Omental fat pad (tissue), 4 donors: ENCODE data around the gene CEMP1. TPM values are rescaled to one million over a fixed set of nuclear protein-coding genes. Genes with fewer than 3 reads are reported as not detected.

ENCODE experiments used
- ATAC-seq: fragments of 150-250 bp; one replicate; pipeline ENCODE4 v1.9.1; 2016; ENCODE audit warnings: mild to moderate bottlenecking, moderate library complexity; ENCODE audit not compliant: low FRiP score
- DNase-seq: peaks from one replicate; pipeline ENCODE4 v3.0.0-alpha.2; 2019; ENCODE audit warnings: low spot score
- total RNA-seq, 4 donors: library from RNA; depleted of rRNA; stranded (reverse); fragments of >200 nt; gene quantifications; one replicate each; pipeline ENCODE4 v1.1.0, GENCODE V29; 2016
- TF ChIP-seq, protein P1 (sequence below), 3 donors: fragments of 450-650 bp; IDR thresholded peaks; one replicate each; pipeline ENCODE4 v1.5.1; 2016 to 2017; ENCODE audit warnings: antibody characterized with exemption in 3 of 3, mild to moderate bottlenecking in 3 of 3, moderate library complexity in 2 of 3

CEMP1 gene
- total RNA-seq, 4 donors from 2014 or later = not detected

DNA sequence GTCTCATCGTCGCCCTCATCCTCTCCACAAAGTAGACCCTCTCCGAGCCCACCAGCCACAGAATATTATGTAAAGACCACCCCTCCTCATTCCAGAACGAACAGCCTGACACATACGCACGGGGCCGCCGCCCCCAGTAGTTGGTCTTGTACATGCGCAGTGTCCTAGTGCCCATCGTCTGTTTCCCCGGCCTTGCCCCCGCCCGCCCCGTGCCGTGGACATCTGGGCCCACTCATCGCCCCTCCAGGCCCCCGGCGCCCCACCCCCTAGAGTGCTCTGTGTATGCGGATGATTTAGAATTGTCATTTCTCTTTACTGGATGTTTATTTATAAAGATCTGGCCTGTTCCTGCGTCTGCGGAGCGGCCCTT is 11.5 kb downstream of the CEMP1 start:
- peak; percentile 1 for ATAC-seq
- no peak for DNase-seq
- TF ChIP-seq, protein P1, sequence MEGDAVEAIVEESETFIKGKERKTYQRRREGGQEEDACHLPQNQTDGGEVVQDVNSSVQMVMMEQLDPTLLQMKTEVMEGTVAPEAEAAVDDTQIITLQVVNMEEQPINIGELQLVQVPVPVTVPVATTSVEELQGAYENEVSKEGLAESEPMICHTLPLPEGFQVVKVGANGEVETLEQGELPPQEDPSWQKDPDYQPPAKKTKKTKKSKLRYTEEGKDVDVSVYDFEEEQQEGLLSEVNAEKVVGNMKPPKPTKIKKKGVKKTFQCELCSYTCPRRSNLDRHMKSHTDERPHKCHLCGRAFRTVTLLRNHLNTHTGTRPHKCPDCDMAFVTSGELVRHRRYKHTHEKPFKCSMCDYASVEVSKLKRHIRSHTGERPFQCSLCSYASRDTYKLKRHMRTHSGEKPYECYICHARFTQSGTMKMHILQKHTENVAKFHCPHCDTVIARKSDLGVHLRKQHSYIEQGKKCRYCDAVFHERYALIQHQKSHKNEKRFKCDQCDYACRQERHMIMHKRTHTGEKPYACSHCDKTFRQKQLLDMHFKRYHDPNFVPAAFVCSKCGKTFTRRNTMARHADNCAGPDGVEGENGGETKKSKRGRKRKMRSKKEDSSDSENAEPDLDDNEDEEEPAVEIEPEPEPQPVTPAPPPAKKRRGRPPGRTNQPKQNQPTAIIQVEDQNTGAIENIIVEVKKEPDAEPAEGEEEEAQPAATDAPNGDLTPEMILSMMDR (IDR thresholded peaks at IDR 0.05) = no peak

DNA sequence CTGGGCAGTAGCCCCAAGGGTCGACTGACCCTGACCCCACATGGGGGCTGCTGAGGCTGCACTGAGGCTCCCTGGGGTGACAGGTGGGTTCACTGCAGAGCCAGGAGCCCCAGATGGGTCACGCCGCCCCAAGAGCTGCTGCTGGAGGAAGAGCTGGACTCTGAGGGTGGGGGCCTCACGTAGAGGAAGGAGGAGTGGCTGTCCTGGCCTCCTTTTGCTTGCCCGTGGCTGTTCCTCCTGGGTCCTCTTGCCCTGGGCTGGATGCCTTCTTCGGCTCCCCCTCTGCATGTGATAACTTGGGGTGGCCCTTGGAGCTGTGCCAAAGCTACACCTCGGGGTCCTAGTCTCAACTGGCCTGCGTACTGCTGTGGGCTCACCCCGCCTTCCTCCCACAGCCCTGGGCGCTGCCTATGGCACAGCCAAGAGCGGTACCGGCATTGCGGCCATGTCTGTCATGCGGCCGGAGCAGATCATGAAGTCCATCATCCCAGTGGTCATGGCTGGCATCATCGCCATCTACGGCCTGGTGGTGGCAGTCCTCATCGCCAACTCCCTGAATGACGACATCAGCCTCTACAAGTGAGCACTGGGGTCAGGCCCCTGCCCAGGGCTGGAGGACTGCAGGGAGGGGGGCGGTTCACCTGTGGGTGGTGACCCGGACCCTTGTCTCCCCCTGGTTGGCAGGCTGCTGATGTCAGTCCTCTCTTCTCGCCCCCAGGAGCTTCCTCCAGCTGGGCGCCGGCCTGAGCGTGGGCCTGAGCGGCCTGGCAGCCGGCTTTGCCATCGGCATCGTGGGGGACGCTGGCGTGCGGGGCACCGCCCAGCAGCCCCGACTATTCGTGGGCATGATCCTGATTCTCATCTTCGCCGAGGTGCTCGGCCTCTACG is 12.1 kb downstream of the CEMP1 start:
- TF ChIP-seq, protein P1 (IDR thresholded peaks at IDR 0.05) = no peak
- no peak for ATAC-seq
- DNase-seq = no peak

DNA sequence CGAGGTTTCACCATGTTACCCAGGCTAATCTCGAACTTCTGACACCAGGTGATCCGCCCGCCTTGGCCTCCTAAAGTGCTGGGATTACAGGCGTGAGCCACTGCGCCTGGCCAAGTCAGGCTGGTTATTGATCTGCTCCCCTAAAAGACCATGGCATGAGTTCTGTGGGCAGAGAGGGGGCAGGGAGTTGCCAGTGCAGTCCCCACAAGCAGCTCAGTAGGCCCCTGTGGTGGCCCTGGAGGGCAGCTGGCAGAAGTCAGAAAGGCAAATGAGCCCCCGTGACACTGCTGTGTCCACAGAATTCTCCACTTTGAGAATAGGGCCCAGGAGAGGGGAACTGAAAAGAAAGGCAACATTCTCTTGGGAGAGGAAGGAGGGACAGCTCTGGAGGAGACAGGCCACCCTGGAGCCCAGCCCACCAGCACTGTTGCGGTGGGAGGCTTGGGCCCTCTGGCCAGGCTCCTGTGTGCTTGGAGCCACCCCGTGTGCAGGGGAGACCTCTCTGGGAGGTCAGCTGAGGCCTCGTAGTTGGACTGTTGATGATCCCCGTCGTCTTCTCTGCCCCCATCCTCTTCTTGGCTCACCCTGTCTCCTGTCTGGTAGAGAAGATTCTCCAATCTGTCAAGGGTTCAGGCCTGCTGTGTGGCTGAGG is 13.1 kb downstream of the CEMP1 start:
- ATAC-seq = no peak
- TF ChIP-seq, protein P1 (IDR thresholded peaks at IDR 0.05) = no peak
- no peak for DNase-seq

DNA sequence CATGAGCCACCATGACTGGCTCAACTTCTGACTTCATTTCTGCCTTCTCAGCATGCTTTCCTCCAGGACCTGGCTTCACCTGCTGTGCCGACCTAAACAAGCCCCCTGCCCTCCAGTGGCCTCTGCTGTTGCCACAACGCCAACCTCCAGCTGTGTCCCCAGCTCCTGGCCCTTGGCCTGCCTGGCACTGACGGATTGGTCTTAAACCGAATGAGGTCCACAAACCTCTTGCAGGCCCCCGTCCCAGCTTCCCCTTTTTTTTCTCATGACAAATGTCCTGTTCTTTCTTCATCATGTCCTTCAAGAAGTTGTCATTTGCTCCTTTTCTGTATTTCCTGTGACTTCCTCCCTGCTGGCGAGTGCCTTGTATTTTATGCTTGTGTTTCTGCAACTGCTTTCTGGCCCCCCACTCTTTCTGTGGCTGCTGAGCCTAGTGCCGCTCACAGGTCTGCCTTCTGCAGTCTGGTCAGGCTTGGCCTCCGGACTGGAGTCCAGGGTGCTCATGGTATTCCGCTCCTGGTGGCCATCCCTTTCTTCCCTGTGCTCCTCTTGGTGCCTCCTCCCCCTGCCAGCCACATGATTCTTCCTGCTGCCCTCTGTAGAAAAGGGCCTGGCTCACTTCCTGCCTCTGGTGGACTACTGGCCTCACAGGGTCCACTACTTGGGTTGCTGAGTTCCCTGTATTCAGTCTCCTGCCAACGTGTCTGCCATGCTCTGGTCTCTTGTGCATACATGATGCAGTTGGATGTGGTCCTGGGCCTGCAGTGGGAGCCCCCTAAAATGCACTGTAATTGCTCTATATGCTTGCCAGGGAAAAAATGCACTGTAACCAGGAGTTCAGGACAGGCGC is 14.6 kb downstream of the CEMP1 start:
- ATAC-seq (no peak), DNase-seq (no peak)
- TF ChIP-seq, protein P1 (IDR thresholded peaks at IDR 0.05) = no peak

DNA sequence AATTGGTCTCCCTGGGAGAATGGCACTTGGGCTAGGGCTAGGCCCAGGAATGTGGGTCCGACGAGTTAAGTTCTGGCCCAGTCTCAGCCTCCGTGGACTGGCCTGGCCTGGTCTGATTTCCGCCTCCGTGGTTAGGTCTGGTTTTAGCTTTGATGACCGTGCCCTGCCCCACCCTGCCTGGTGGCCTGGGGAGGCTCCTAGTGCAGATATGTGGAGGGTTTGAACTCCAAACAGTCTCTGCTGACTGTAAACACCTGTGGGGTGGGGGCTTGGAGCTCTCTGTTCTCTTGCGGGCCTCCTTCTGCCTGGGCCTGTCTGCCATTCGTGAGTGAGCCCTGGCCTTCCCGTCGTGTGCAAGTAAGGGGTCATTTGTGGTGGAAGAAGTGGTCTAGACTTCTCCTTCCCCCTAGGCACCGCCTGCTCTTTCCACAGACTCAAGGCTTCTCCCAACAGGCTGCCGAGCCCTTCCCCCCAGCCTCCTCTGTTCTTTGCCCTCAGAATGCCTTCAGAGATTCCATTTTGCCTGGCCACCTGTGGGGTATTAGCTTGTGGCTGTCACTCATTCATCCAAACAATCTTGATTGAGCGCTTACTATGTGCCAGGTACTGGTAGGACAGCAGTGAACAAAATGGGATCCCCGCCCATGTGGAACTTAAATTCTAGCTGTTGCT is 15.9 kb downstream of the CEMP1 start:
- ATAC-seq (no peak), DNase-seq (no peak)
- TF ChIP-seq, protein P1 (IDR thresholded peaks at IDR 0.05) = no peak

DNA sequence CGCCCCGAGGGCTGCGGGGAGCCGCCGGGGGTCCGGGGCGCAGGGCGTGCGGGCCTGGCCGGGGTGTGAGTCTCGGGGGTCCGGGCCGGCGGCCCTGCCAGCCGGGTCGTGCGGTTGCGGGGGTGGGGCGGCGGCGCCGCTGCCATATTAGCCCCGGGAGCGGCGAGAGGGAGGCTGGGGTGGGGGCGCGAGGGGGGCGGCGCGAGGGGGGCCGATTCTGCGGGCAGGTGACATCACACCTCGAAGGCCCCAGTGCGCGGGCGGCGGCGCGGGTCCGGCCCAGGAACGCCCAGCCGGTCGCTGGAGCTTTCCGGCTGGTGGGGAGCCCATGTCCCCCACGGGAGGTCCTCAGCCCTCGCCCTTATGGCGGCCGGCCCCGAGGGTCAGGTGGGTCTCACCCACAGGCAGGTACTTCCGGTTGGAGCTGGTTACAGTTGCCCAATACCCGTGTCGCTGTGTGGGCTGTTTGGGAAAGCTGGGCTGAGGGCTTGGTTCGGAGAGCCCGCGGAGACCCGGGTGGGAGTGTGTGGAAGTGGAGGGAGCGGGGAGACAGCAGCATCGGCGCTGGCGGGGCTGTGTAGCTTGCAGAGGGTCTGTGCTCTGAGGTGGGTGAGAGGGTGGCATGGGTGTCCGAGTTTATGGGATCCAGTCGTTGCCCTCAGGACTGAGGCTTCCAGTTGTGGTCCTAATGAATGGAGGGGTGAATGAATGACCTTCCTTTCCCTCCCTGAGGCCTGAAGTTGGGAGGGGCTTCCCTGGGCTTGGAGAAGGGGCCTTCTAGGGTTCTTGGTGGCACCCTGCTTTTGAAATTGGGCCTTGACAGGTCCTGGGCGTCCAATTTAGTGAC is 16.7 kb downstream of the CEMP1 start:
- DNase-seq (no peak), ATAC-seq (no peak)
- TF ChIP-seq, protein P1 (IDR thresholded peaks at IDR 0.05) = no peak
